ENCODE results near the gene PALM3. TPM values are rescaled to one million over a fixed set of nuclear protein-coding genes. Genes with fewer than 3 reads are reported as not detected.
"Not testable (repeated sequence)": the region's sequence is repeated elsewhere in the genome, so short reads cannot be mapped to it uniquely, and the experiment has no call there.

Gene PALM3
- total RNA-seq, 5 donors from 2014 or later (not counting 1 experiment from before 2014, with no cell fraction given): 0.16 to 0.39 TPM; not detected in 3

- Histone ChIP-seq H3K36me3 (ENCODE audit: control insufficient read depth in 2 of 2, extremely low read depth in 1 of 2, insufficient read depth in 1 of 2, low read length in 1 of 2) (peaks cover 0 to 50% of the 10 kb centered on the region in 2 donors), H3K4me1 (ENCODE audit: control insufficient read depth in 1 of 2, extremely low read depth in 1 of 2, insufficient read depth in 2 of 2, low read length in 2 of 2) (peaks cover 8 to 60% of the 10 kb centered on the region in 2 experiments)
- not testable (repeated sequence) for H3K27ac Mint-ChIP-seq; DNase-seq; H3K27ac ChIP-seq (ENCODE audit: low read length); H3K4me3 ChIP-seq (ENCODE audit: control insufficient read depth in 1 of 2, extremely low read depth in 1 of 2, low read length in 1 of 2); H3K4me3 Mint-ChIP-seq; H3K9me3 ChIP-seq; H3K9me3 Mint-ChIP-seq; ATAC-seq (replicated peaks in 1 of 4); H3K27me3 ChIP-seq (replicated peaks in 1 of 2; ENCODE audit: control insufficient read depth in 2 of 2, extremely low read depth in 1 of 2, insufficient read depth in 2 of 2, low read length in 1 of 2); H3K27me3 Mint-ChIP-seq
- POLR2A ChIA-PET: interaction anchor here in 1 of 2 donors (0.6 kb wide), 1 partner anchor 10 kb away, joined by 4 read pairs; no protein-coding TSS in a partner anchor
- Mint-ChIP-seq H3K36me3 (peaks cover 20% of the 10 kb centered on the region), H3K4me1 (peaks cover 32 to 52% (median 38%) of the 10 kb centered on the region in 3 donors)
- CTCF ChIA-PET: interaction anchor here in 1 of 2 donors (0.7 kb wide), 1 partner anchor 1017 kb away, joined by 4 read pairs; no protein-coding TSS in a partner anchor
- WGBS (ENCODE audit: insufficient coverage): 95% methylated on average over 10 of the region's 12 CpGs
Observed at GRCh38 chr19:14035159-14035558, 26.7 kb downstream of the PALM3 start.

- no peaks in the 10 kb centered on the region for H3K27me3 Mint-ChIP-seq
- ATAC-seq (replicated peaks in 1 of 4): no peak
- POLR2A ChIA-PET: interaction anchor here in 1 of 2 donors (0.7 kb wide), 1 partner anchor 64 kb away, joined by 3 read pairs; no protein-coding TSS in a partner anchor
- no peaks in the 10 kb centered on the region for H3K9me3 Mint-ChIP-seq
- Histone ChIP-seq H3K4me3 (ENCODE audit: control insufficient read depth in 1 of 2, extremely low read depth in 1 of 2, low read length in 1 of 2) (no peak overlapping the region), H3K36me3 (ENCODE audit: control insufficient read depth in 2 of 2, extremely low read depth in 1 of 2, insufficient read depth in 1 of 2, low read length in 1 of 2) (peaks cover 0 to 38% of the 10 kb centered on the region in 2 donors), H3K27me3 (replicated peaks in 1 of 2; ENCODE audit: control insufficient read depth in 2 of 2, extremely low read depth in 1 of 2, insufficient read depth in 2 of 2, low read length in 1 of 2) (no peaks in the 10 kb centered on the region), H3K27ac (ENCODE audit: low read length) (no peak overlapping the region), H3K4me1 (ENCODE audit: control insufficient read depth in 1 of 2, extremely low read depth in 1 of 2, insufficient read depth in 2 of 2, low read length in 2 of 2) (peaks cover 8 to 57% of the 10 kb centered on the region in 2 experiments), H3K9me3 (no peaks in the 10 kb centered on the region)
- DNase-seq: no peak
- WGBS (ENCODE audit: insufficient coverage): no CpG with 5 or more reads among the region's 2 CpGs
- H3K27ac Mint-ChIP-seq: peak overlapping the region; percentile 64 to 77
- peak overlapping the region; percentile 10 to 93 (median 34) for H3K4me3 Mint-ChIP-seq
- H3K36me3 Mint-ChIP-seq: peaks cover 20% of the 10 kb centered on the region
- peaks cover 28 to 53% (median 41%) of the 10 kb centered on the region in 3 donors for H3K4me1 Mint-ChIP-seq
- CTCF ChIA-PET: interaction anchor here in 1 of 2 donors (0.6 kb wide), 1 partner anchor 15 kb away, joined by 4 read pairs; no protein-coding TSS in a partner anchor
Observed at GRCh38 chr19:14033946-14034345, 27.9 kb downstream of the PALM3 start.

- 0% methylated on average over 43 of the region's 63 CpGs for WGBS (ENCODE audit: insufficient coverage)
- peak within 1 kb of the TSS; percentile 71 to 93 for H3K4me3 ChIP-seq (ENCODE audit: control insufficient read depth in 1 of 2, extremely low read depth in 1 of 2, low read length in 1 of 2)
Observed at GRCh38 chr19:14031719-14032480, 30.0 kb downstream of the PALM3 start, which contains the start of gene IL27RA. Gene IL27RA, plus strand, starts transcription at chr19:14031762. Its CDS starts 111 bp downstream, at chr19:14031873.

GRCh38 chr19:14030997-14031718 is 30.7 kb downstream of the PALM3 start:
- H3K4me3 ChIP-seq (ENCODE audit: control insufficient read depth in 1 of 2, extremely low read depth in 1 of 2, low read length in 1 of 2): peak overlapping the region; percentile 54 to 93
- H3K27ac Mint-ChIP-seq: peak overlapping the region; percentile 94 to 96
- DNase-seq (peak in 27 of 35 experiments; percentile 70 to 88 (median 81)), ATAC-seq (replicated peaks in 1 of 4) (peak in 1 of 4 experiments; percentile 79)
- H3K9me3 ChIP-seq: no peaks in the 10 kb centered on the region
- H3K4me1 ChIP-seq (ENCODE audit: control insufficient read depth in 1 of 2, extremely low read depth in 1 of 2, insufficient read depth in 2 of 2, low read length in 2 of 2): peaks cover 8 to 48% of the 10 kb centered on the region in 2 experiments
- H3K27me3 ChIP-seq (replicated peaks in 1 of 2; ENCODE audit: control insufficient read depth in 2 of 2, extremely low read depth in 1 of 2, insufficient read depth in 2 of 2, low read length in 1 of 2): no peaks in the 10 kb centered on the region
- no peaks in the 10 kb centered on the region for H3K9me3 Mint-ChIP-seq
- CTCF ChIA-PET: interaction anchor here in 1 of 2 donors (0.8 to 1.2 kb wide), 7 partner anchors 10 to 149 kb away, joined by 3 read pairs; no protein-coding TSS in a partner anchor
- peak overlapping the region; percentile 91 to 93 (median 92) for H3K4me3 Mint-ChIP-seq
- peak overlapping the region; percentile 98 for H3K27ac ChIP-seq (ENCODE audit: low read length)
- POLR2A ChIA-PET: interaction anchor here (0.5 to 1.9 kb wide), 10 partner anchors 12 to 229 kb away, joined by 3 to 14 read pairs (median 4); partner anchors contain the start of genes ASF1B (in 1 of the 2) and RFX1 (in 1 of the 2)
- H3K36me3 ChIP-seq (ENCODE audit: control insufficient read depth in 2 of 2, extremely low read depth in 1 of 2, insufficient read depth in 1 of 2, low read length in 1 of 2): peaks cover 0 to 13% of the 10 kb centered on the region in 2 donors
- H3K27me3 Mint-ChIP-seq: no peaks in the 10 kb centered on the region
- WGBS (ENCODE audit: insufficient coverage): 50% methylated on average over 9 of the region's 20 CpGs
- H3K4me1 Mint-ChIP-seq: peaks cover 25 to 54% (median 39%) of the 10 kb centered on the region in 3 donors
- peaks cover 7% of the 10 kb centered on the region for H3K36me3 Mint-ChIP-seq

More at GRCh38 chr19:14031719-14032480, 30.0 kb downstream of the PALM3 start, which contains the start of gene IL27RA:
- ATAC-seq (replicated peaks in 1 of 4): peak; percentile 81 to 92 (median 90)
- Histone ChIP-seq H3K4me1 (ENCODE audit: control insufficient read depth in 1 of 2, extremely low read depth in 1 of 2, insufficient read depth in 2 of 2, low read length in 2 of 2) (peaks cover 8 to 48% of the 10 kb centered on the region in 2 experiments), H3K27ac (ENCODE audit: low read length) (peak within 1 kb of the TSS; percentile 98), H3K9me3 (no peaks in the 10 kb centered on the region), H3K27me3 (replicated peaks in 1 of 2; ENCODE audit: control insufficient read depth in 2 of 2, extremely low read depth in 1 of 2, insufficient read depth in 2 of 2, low read length in 1 of 2) (no peaks in the 10 kb centered on the region), H3K36me3 (ENCODE audit: control insufficient read depth in 2 of 2, extremely low read depth in 1 of 2, insufficient read depth in 1 of 2, low read length in 1 of 2) (peaks cover 0 to 19% of the 10 kb centered on the region in 2 donors)
- Mint-ChIP-seq H3K4me1 (peaks cover 27 to 55% (median 39%) of the 10 kb centered on the region in 3 donors), H3K4me3 (peak within 1 kb of the TSS; percentile 91 to 93 (median 92)), H3K27ac (peak within 1 kb of the TSS; percentile 94 to 96), H3K27me3 (no peaks in the 10 kb centered on the region), H3K36me3 (peaks cover 11% of the 10 kb centered on the region), H3K9me3 (no peaks in the 10 kb centered on the region)
- ChIA-PET POLR2A (interaction anchor here (0.6 to 1.9 kb wide), 8 partner anchors 25 to 228 kb away, joined by 3 to 14 read pairs (median 6); partner anchors contain the start of genes ASF1B (in 1 of the 2) and RFX1 (in 1 of the 2)), CTCF (interaction anchor here in 1 of 2 donors (0.6 to 1.2 kb wide), 9 partner anchors 10 to 150 kb away, joined by 3 read pairs; partner anchors contain the start of gene ASF1B)
- DNase-seq: peak; percentile 72 to 91 (median 83)

GRCh38 chr19:14028901-14029300 is 33.0 kb downstream of the PALM3 start:
- peak overlapping the region; percentile 56 to 72 for H3K27ac Mint-ChIP-seq
- WGBS (ENCODE audit: insufficient coverage): 75% methylated on average over 3 of the region's 4 CpGs
- CTCF ChIA-PET: interaction anchor here in 1 of 2 donors (0.6 kb wide), 2 partner anchors 13 to 166 kb away, joined by 3 read pairs; no protein-coding TSS in a partner anchor
- DNase-seq (no peak), ATAC-seq (replicated peaks in 1 of 4) (no peak)
- peaks cover 7 to 39% of the 10 kb centered on the region in 2 experiments for H3K4me1 ChIP-seq (ENCODE audit: control insufficient read depth in 1 of 2, extremely low read depth in 1 of 2, insufficient read depth in 2 of 2, low read length in 2 of 2)
- H3K27me3 Mint-ChIP-seq: no peaks in the 10 kb centered on the region
- POLR2A ChIA-PET: interaction anchor here in 1 of 2 donors (0.7 kb wide), 1 partner anchor 18 kb away, joined by 3 read pairs; no protein-coding TSS in a partner anchor
- no peak overlapping the region for H3K4me3 Mint-ChIP-seq
- no peak overlapping the region for H3K27ac ChIP-seq (ENCODE audit: low read length)
- no peaks in the 10 kb centered on the region for H3K9me3 Mint-ChIP-seq
- peaks cover 20 to 44% (median 35%) of the 10 kb centered on the region in 3 donors for H3K4me1 Mint-ChIP-seq
- H3K36me3 Mint-ChIP-seq: peaks cover under 1% of the 10 kb centered on the region
- H3K4me3 ChIP-seq (ENCODE audit: control insufficient read depth in 1 of 2, extremely low read depth in 1 of 2, low read length in 1 of 2): no peak overlapping the region
- H3K27me3 ChIP-seq (replicated peaks in 1 of 2; ENCODE audit: control insufficient read depth in 2 of 2, extremely low read depth in 1 of 2, insufficient read depth in 2 of 2, low read length in 1 of 2): no peaks in the 10 kb centered on the region
- peaks cover 0 to 3% of the 10 kb centered on the region in 2 donors for H3K36me3 ChIP-seq (ENCODE audit: control insufficient read depth in 2 of 2, extremely low read depth in 1 of 2, insufficient read depth in 1 of 2, low read length in 1 of 2)
- no peaks in the 10 kb centered on the region for H3K9me3 ChIP-seq
